GM23248 (cell line): ENCODE results near the gene C16orf54.

ENCODE experiments used
- EZH2 ChIP-seq: fragments of 200-600 bp; sonication (generic); IDR thresholded peaks from 2 replicates; pipeline ENCODE4 v1.6.1; 2018; ENCODE audit warnings: antibody characterized with exemption, mild to moderate bottlenecking; ENCODE audit not compliant: insufficient read depth, poor library complexity, severe bottlenecking
- EZH2phosphoT487 ChIP-seq: fragments of 200-600 bp; sonication (generic); IDR thresholded peaks from 2 replicates; pipeline ENCODE4 v1.6.1; 2018; ENCODE audit warnings: antibody characterized with exemption, moderate library complexity, mild to moderate bottlenecking, low read depth; ENCODE audit not compliant: insufficient read depth

DNA sequence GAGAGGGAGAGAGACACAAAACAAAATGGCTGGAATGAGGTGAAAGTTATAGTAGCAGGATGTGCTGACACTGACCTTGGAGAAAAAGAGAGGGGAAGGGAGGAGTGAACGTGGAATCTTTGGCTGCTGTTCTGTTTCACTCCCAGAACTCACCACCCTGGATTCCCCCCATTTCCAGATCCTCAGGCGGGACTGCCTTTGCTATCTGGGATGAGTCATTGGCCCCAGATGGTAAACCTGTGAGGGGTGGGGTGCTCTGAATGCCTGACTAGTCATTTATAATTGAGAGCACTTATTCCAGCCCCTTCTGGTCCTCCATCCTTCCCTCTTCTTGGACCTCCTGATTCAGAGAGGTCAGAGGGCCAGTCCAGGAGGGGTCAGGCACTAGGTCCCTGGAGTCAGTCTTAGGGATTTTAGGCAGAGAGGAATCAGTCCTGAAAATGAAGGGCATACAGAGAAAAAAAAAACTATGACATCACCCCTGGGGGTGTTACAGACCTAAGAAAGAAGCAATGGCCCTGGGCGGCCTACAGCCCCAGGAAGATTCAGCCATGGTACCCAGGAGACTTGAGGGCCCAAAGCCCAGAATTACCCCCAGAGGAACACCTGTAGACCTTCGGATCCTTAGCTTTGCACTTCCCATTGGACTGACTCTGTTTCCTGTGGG, 30.1 kb upstream of the C16orf54 start:
- TF ChIP-seq EZH2: no peak
- TF ChIP-seq EZH2phosphoT487: no peak
